Endothelial cell of umbilical vein (primary cell): ENCODE results near the gene FBXO4. TPM values are rescaled to one million over a fixed set of nuclear protein-coding genes. Genes with fewer than 3 reads are reported as not detected.

Experiments
- BruUV-seq: library from RNA; stranded (reverse); fragments of 400-500 nt; replicated peaks from 2 replicates; lab custom pipeline; 2021; lab: Mats Ljungman, UMichigan
- CTCF ChIA-PET: fragments of 300-600, 350-600 bp; sonication (Branson Sonifier 250); formaldehyde crosslinking; loops from one replicate; lab custom pipeline; 2021; ENCODE audit warnings: antibody characterized with exemption, inconsistent platforms; lab: Charles Lee
- POLR2A ChIA-PET: fragments of 300-600, 350-600 bp; sonication (Branson Sonifier 250); formaldehyde crosslinking; loops from one replicate; lab custom pipeline; 2021; ENCODE audit warnings: antibody characterized with exemption, inconsistent platforms; lab: Charles Lee
- DNase-seq: peaks from one replicate; pipeline ENCODE4 v3.0.0-alpha.2; 2011; ENCODE audit warnings: low read depth, low spot score
- FAIRE-seq: peaks from 2 replicates; lab custom pipeline; 2011; peaks lifted over from hg19 to GRCh38; lab: Jason Lieb, UNC
- H2AFZ ChIP-seq: 2 replicates; pipeline ENCODE4 v1.6.0; 2012; ENCODE audit warnings: low read depth, low read length, control low read depth, inconsistent platforms
- H3K27ac ChIP-seq: 2 replicates; pipeline ENCODE4 v1.5.1; 2011; ENCODE audit warnings: low read depth, mild to moderate bottlenecking, control low read depth, low read length, moderate library complexity; ENCODE audit not compliant: insufficient read depth
- H3K27me3 ChIP-seq, 2 experiments: 2 replicates each; pipeline versions ENCODE4 v1.6.0 to v1.6.1; 2011; ENCODE audit warnings: low read length in 2 of 2, mixed read lengths in 1 of 2; ENCODE audit not compliant: control insufficient read depth in 2 of 2, insufficient read depth in 2 of 2
- H3K36me3 ChIP-seq, 2 experiments: 2 replicates in 1 of 2; 3 replicates in 1 of 2; pipeline ENCODE4 v1.5.1; 2011; ENCODE audit warnings: low read length in 2 of 2, mild to moderate bottlenecking in 1 of 2, moderate library complexity in 1 of 2; ENCODE audit not compliant: control insufficient read depth in 2 of 2, insufficient read depth in 2 of 2; ENCODE audit errors: extremely low read depth in 1 of 2
- H3K4me1 ChIP-seq: 3 replicates; pipeline ENCODE4 v1.5.1; 2011; ENCODE audit warnings: mild to moderate bottlenecking, low read length; ENCODE audit not compliant: control insufficient read depth, insufficient read depth; ENCODE audit errors: extremely low read depth
- H3K4me2 ChIP-seq: 2 replicates; pipeline ENCODE4 v1.6.1; 2011; ENCODE audit warnings: low read length, control low read depth, mixed read lengths; ENCODE audit not compliant: insufficient read depth
- H3K4me3 ChIP-seq, 3 experiments: fragments of 200-600 bp in 1 of 3; sonication (generic), shearing (Covaris generic) in 1 of 3; replicated peaks in 1 of 3; 2 replicates each; pipeline ENCODE4 v1.5.1; 2011 to 2016; ENCODE audit warnings: control low read depth in 3 of 3, low read length in 3 of 3, mild to moderate bottlenecking in 2 of 3, inconsistent platforms in 1 of 3, low read depth in 1 of 3, moderate library complexity in 1 of 3; ENCODE audit not compliant: insufficient read depth in 1 of 3
- H3K79me2 ChIP-seq: 2 replicates; pipeline ENCODE4 v1.6.0; 2012; ENCODE audit warnings: low read length, inconsistent platforms; ENCODE audit not compliant: control insufficient read depth, insufficient read depth
- H3K9ac ChIP-seq: replicated peaks from 2 replicates; pipeline ENCODE3; 2011; ENCODE audit warnings: low read length, control low read depth; ENCODE audit not compliant: insufficient read depth; ENCODE audit errors: extremely low read depth
- H3K9me1 ChIP-seq: replicated peaks from 3 replicates; pipeline ENCODE4 v1.6.0; 2011; ENCODE audit warnings: mild to moderate bottlenecking, low read length; ENCODE audit not compliant: control insufficient read depth, insufficient read depth; ENCODE audit errors: extremely low read depth
- H3K9me3 ChIP-seq: replicated peaks from 2 replicates; pipeline ENCODE4 v1.5.1; 2012; ENCODE audit warnings: low read length, inconsistent platforms; ENCODE audit not compliant: control insufficient read depth, insufficient read depth
- H4K20me1 ChIP-seq: replicated peaks from 2 replicates; pipeline ENCODE3; 2011; ENCODE audit warnings: mild to moderate bottlenecking, low read length; ENCODE audit not compliant: control insufficient read depth, insufficient read depth; ENCODE audit errors: extremely low read depth
- EZH2 ChIP-seq: IDR thresholded peaks from 2 replicates; pipeline ENCODE4 v1.6.1; 2012; ENCODE audit warnings: borderline replicate concordance, low read depth, mild to moderate bottlenecking, moderate library complexity, low read length, inconsistent platforms; ENCODE audit not compliant: severe bottlenecking
- FOS ChIP-seq: IDR thresholded peaks from 2 replicates; pipeline ENCODE4 v1.6.1; 2011; ENCODE audit warnings: mild to moderate bottlenecking, low read length, moderate library complexity, borderline replicate concordance; ENCODE audit not compliant: insufficient read depth
- JUN ChIP-seq: IDR thresholded peaks from 2 replicates; pipeline ENCODE4 v1.6.1; 2011; ENCODE audit warnings: borderline replicate concordance, low read depth; ENCODE audit not compliant: insufficient read length, insufficient read depth
- MYC ChIP-seq: IDR thresholded peaks from one replicate; pipeline ENCODE4 v1.6.1; 2011; ENCODE audit warnings: mild to moderate bottlenecking, low read depth, low read length
- POLR2A ChIP-seq: IDR thresholded peaks from 2 replicates; pipeline ENCODE4 v1.6.1; 2012; ENCODE audit warnings: low read depth, mild to moderate bottlenecking, control low read depth, low read length
- POLR2AphosphoS5 ChIP-seq: IDR thresholded peaks from 2 replicates; pipeline ENCODE4 v1.6.1; 2012; ENCODE audit warnings: low read depth, mild to moderate bottlenecking, control low read depth, low read length, moderate library complexity; ENCODE audit not compliant: insufficient read depth
- dilution Hi-C: fragments of 300-500 bp; cut with MboI; formaldehyde crosslinking; loops from one replicate; pipeline ENCODE4 v1.15.0; 2019; ENCODE audit warnings: low sequenced_read_pairs; ENCODE audit not compliant: extremely low pct_ligation_motif_present
- intact Hi-C: fragments of 100-400 bp; cut with micrococcal nuclease; formaldehyde crosslinking; loops from one replicate; pipeline ENCODE4 v1.10.0; 2022
- polyA plus RNA-seq, 4 experiments: library from polyadenylated mRNA; depleted of rRNA in 3 of 4; stranded (reverse) in 3 of 4; unstranded in 1 of 4; fragments of >200 nt; gene quantifications; 2 replicates each; pipeline versions ENCODE4 v1.2.1 to v1.2.3, GENCODE V29; 2011 to 2012; ENCODE audit warnings: missing spikeins in 1 of 4
- total RNA-seq: library from RNA; stranded (reverse); gene quantifications from 2 replicates; pipeline ENCODE4 v1.2.3, GENCODE V29; 2021
- TF ChIP-seq, protein P1 (sequence below): IDR thresholded peaks from 2 replicates; pipeline ENCODE4 v1.6.1; 2011; ENCODE audit not compliant: insufficient read depth, insufficient read length
- TF ChIP-seq, protein P2 (sequence below), 2 donors: IDR thresholded peaks; 1 replicate in 1 of 2; 2 replicates in 1 of 2; pipeline ENCODE4 v1.5.1; 2011; ENCODE audit warnings: low read length in 2 of 2, mild to moderate bottlenecking in 2 of 2, moderate library complexity in 2 of 2, control low read depth in 1 of 2, inconsistent platforms in 1 of 2, low read depth in 1 of 2; ENCODE audit not compliant: insufficient read depth in 1 of 2; ENCODE audit errors: extremely low read depth in 1 of 2

Gene FBXO4
- total and polyA plus RNA-seq, 2 donors (not counting 3 experiments of a cell fraction or from before 2014, with no cell fraction given) = 4.4 to 7.7 TPM

DNA sequence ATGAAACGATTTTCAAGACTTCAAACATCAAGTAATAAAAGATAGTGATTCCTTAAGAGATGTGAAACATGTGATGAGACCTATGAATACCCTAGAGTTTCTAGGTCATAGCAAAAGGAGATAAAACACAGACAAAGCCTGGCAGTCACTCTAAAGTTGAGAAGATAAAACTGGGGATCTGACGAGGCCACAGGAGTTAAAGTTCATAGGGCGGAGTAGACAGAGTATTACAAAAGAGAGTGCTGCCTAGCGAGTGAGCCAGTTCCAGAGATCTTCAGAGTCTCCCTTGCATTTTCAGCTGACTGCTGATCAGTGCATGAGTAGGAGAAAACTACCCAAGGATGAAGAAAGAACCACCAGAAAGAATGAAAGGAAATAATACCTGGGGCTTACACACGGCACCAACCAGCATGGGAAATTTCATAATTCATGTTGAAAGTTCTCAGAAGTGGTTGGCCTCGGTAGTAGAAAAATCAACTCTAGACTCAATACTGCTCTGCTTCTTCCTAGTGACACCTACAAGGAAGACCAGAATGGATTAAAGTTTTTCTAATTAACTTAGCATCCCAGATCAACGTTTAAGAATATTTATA is 30.4 kb downstream of the FBXO4 start:
- ChIA-PET POLR2A (no interaction called here), CTCF (no interaction called here)
- Histone ChIP-seq H3K4me1 (no peaks in the 10 kb centered on the region), H3K9me3 (no peaks in the 10 kb centered on the region), H3K27ac (no peak overlapping the region), H3K9me1 (no peaks in the 10 kb centered on the region), H3K27me3 (peaks cover 0 to 3% of the 10 kb centered on the region in 2 experiments), H2AFZ (no peak overlapping the region), H4K20me1 (no peaks in the 10 kb centered on the region), H3K36me3 (no peaks in the 10 kb centered on the region), H3K4me2 (no peak overlapping the region), H3K9ac (no peak overlapping the region), H3K4me3 (no peak overlapping the region), H3K79me2 (no peaks in the 10 kb centered on the region)
- intact Hi-C loops = no loop called here
- no peak for DNase-seq
- dilution Hi-C loops = no loop called here
- TF ChIP-seq POLR2AphosphoS5 (no peak), EZH2 (no peak), JUN (no peak), POLR2A (no peak)
- TF ChIP-seq, protein P1, sequence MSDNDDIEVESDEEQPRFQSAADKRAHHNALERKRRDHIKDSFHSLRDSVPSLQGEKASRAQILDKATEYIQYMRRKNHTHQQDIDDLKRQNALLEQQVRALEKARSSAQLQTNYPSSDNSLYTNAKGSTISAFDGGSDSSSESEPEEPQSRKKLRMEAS = no peak
- no peak for FAIRE-seq
- no TSS peak for BruUV-seq

DNA sequence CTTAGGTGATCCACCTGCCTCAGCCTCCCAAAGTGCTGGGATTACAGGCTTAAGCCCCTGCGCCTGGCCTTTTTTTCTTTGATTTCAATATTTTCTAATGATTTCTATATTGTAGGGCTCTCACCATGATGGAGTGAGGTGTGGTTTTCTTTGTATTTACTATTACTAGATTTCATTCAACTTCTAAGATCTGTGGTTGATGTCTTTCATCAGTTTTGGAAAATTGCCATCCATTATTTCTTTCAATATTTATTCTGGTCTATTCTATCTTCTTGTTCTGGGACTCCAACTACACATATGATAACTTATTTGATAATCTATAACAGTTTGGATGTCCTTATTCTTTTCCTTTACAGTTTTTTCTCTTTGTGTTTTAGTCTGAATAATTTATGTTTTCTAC is 31.9 kb downstream of the FBXO4 start:
- no peaks in the 10 kb centered on the region for H3K79me2 ChIP-seq
- ChIA-PET CTCF (interaction anchor here (1.1 kb wide), 1 partner anchor 11 kb away, joined by 3 read pairs; no protein-coding TSS in a partner anchor), POLR2A (no interaction called here)
- no peak overlapping the region for H2AFZ ChIP-seq
- dilution Hi-C loops = no loop called here
- no peak overlapping the region for H3K27ac ChIP-seq
- FAIRE-seq (no peak), DNase-seq (no peak)
- no peaks in the 10 kb centered on the region for H3K9me1 ChIP-seq
- no peak overlapping the region for H3K4me2 ChIP-seq
- no peaks in the 10 kb centered on the region for H3K4me1 ChIP-seq
- H3K9me3 ChIP-seq = no peaks in the 10 kb centered on the region
- no TSS peak for BruUV-seq
- H3K36me3 ChIP-seq = no peaks in the 10 kb centered on the region
- no peak overlapping the region for H3K9ac ChIP-seq
- no peak overlapping the region for H3K4me3 ChIP-seq
- TF ChIP-seq, protein P2, sequence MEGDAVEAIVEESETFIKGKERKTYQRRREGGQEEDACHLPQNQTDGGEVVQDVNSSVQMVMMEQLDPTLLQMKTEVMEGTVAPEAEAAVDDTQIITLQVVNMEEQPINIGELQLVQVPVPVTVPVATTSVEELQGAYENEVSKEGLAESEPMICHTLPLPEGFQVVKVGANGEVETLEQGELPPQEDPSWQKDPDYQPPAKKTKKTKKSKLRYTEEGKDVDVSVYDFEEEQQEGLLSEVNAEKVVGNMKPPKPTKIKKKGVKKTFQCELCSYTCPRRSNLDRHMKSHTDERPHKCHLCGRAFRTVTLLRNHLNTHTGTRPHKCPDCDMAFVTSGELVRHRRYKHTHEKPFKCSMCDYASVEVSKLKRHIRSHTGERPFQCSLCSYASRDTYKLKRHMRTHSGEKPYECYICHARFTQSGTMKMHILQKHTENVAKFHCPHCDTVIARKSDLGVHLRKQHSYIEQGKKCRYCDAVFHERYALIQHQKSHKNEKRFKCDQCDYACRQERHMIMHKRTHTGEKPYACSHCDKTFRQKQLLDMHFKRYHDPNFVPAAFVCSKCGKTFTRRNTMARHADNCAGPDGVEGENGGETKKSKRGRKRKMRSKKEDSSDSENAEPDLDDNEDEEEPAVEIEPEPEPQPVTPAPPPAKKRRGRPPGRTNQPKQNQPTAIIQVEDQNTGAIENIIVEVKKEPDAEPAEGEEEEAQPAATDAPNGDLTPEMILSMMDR (IDR thresholded peaks at IDR 0.05; ENCODE audit: extremely low read depth in 1 of 2, insufficient read depth in 1 of 2, low read depth in 1 of 2, low read length in 2 of 2) = no peak
- TF ChIP-seq FOS (no peak), MYC (no peak), POLR2A (no peak), POLR2AphosphoS5 (no peak), EZH2 (no peak)
- TF ChIP-seq, protein P1 = no peak
- H4K20me1 ChIP-seq = no peaks in the 10 kb centered on the region
- H3K27me3 ChIP-seq = peaks cover 0 to 3% of the 10 kb centered on the region in 2 experiments
- intact Hi-C loops = no loop called here
